Activated CD4-positive, alpha-beta T cell treated with anti-CD3 and anti-CD28 coated beads, Interleukin-2, amount 50 U/mL, for 4 hours (primary cell): ENCODE results near the gene LAMC1.

ENCODE experiments used
- DNase-seq, 2 experiments: peaks; one replicate each; pipeline ENCODE4 v3.0.0-alpha.2; 2020

LAMC1 gene

DNA sequence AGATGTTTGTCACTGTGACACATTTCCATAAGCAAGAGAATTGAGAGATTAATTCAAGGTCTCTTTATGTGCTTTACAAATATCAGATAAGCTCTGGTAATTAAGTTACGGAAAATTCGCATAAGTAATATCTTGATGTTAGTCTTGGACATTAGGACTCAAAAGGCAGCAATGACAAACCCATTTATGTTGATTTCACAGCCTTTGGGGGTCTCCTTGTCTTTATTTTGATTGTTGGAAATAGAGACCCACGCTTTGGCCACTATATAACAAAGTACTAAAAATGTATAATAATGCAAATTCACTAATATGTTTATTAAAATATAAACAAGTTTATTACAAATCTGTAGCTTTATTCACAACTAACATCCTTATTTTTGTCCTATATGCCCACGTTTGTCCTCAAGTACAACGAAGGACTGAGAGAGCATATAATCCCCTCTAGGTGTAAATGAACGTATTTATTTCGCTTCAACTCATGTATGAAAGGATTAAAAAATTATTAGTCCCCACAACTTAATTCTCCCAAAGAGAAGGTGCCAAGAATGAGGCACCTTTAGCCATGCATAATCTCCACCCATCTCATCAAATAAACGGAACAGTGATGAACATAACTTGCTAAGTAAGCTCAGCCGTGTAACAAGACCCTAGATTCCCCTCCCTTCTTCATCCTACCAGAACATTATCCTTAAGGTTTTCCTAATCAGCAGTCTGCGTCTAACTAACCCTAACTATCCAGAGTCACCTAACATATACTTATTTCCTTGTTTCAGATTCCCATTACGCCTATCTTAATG lies 1.6 kb upstream of the LAMC1 start:
- DNase-seq, result no peak

DNA sequence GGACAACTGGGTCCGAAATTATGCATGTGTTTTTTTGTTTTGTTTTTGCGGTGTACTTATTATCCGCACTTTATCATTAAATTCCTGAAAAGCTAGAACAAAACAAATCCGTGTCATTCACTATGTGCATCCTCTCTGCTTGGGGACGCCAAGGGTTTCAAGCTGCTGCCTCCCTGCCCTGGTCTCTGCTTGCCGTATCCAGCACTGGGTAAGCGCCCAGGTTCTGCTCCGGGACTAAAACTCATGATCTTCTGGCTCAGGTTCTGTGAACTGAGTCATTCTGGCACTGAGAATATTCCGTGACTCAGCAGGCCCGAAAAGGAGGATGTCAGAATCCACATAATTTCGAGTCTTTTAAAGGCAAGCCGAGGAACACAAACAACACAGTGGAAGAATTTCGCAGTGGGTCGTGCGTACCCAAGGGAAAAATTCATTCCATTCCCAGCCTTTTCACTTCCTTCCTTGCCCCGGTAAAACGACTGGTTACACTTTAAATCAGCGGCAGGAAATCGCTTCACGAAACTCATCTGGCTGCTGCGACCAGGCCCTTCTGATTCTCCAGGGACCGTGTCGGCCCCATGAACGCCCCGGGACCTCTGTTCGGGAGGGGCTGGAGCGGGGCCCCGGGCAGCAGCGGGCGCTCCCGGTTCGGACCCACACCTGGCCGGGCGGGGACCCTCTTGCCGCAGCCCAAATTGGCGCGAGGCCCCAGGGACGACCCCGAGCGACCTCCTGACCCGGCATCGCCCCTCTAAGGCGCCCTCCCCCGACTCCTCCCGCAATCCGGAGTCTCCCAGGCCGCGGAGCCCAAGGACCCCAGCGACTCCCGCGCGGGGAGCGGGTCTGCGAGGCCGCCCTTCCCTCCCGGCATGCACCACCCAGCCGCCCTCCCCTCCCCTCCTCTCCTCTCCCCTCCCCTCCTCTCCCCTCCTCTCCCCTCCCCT lies 746 bp upstream of the LAMC1 start:
- DNase-seq, result peak in 1 of 2 experiments; percentile 6

DNA sequence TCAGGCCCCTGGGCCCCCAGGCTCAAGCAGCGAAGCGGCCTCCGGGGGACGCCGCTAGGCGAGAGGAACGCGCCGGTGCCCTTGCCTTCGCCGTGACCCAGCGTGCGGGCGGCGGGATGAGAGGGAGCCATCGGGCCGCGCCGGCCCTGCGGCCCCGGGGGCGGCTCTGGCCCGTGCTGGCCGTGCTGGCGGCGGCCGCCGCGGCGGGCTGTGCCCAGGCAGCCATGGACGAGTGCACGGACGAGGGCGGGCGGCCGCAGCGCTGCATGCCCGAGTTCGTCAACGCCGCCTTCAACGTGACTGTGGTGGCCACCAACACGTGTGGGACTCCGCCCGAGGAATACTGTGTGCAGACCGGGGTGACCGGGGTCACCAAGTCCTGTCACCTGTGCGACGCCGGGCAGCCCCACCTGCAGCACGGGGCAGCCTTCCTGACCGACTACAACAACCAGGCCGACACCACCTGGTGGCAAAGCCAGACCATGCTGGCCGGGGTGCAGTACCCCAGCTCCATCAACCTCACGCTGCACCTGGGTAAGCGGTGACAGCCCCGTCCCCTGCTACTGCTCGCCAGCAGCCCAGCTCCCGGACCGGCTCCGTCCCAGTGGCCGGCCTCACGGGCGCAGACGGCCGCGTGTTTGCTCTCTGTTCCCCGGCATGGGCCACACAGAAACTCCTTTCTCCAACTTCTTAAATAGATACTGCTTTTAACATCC lies 539 bp downstream of the LAMC1 start:
- DNase-seq, result peak in 1 of 2 experiments; percentile 0

DNA sequence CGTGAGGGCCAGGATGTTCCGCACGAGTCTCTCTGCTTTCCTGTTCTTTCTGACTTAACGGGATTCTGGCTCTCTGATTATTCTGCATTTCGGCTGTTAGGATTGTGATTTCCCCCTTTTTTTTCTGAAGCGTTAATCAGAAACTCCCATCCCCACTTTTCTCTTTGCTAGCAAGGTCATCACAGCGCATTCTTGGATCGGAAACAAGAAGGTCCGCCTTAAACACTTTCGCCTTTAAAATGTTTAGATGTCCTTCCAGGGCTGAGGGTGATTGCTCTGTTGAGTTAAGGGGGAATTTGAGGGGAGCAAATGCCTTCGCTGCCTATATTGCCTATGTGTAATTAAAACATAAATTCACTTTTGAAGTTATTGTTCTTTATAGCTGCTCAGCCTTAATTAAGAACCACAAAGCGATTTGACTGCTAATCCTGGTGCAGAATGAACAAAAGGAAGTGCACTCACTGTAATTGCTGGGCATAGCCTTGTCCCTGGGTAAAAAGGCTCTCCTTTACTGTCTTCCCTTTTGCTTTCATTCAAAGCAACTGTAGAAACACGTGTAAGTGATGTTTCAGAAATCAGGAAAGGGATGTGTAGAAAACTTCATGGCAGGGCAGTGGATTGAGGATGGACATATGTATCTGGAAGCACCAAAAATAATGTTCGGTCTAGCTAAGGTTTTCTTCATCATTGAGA lies 1.2 kb downstream of the LAMC1 start:
- no peak for DNase-seq

DNA sequence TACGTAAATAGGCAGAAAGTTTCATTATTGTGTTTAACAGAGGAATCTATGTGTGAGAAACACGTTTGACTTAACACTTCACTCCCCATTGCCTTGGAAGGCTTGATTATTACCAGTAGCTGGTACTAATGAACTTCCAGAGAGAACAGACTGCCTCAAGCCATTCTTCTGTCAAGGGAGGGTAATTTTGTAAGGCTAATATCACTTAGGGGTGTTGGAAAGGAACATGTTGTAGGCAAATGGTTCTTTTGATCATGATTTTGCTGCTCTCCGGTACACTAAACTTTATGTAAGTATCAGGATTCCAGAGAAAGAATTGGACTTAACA lies 1.8 kb downstream of the LAMC1 start:
- no peak for DNase-seq

DNA sequence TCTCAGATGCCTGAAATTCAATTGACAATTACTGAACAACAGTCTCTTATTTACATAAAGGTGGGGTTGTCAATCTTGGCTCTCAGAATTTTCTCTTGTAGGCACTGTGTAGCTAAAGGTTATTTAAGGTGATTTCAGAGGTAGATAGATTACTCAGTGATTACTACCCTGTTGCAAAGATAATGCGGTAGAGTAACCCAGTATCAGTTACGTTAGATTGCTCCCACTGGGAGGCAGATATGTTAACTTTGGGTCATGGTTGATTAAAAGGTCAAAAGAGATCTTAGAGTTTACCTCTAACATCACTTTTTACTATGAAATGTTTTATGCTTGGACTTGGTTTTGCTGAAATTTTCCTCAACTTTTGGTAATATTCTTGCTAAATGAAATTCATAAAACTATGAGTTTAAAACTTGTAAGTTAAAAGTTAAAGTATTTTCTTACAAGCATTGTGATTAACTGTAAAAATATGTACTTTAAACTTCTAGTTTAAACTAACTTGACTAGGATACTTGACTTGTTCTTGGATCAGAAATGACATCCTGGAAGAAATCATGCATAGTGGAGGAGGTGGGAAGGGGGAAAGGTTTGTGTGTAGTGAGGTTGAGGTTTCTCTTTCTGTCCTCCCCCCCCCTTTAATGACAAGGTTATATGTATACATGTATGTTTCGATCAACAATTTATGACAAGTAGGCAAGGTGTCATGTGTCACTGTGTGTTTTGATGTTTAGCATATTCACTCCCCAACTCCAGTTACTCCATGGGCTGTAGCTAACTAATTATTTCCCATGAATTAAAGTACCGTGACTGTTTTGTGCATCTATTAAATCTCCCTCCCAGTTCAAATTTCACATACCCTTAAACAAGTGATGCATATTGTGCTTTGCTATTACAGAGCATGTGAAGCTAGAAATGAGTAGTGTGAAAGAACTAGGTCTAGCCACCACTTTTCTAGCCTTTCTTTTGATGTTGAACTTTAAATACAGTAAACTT lies 2.9 kb downstream of the LAMC1 start:
- no peak for DNase-seq

DNA sequence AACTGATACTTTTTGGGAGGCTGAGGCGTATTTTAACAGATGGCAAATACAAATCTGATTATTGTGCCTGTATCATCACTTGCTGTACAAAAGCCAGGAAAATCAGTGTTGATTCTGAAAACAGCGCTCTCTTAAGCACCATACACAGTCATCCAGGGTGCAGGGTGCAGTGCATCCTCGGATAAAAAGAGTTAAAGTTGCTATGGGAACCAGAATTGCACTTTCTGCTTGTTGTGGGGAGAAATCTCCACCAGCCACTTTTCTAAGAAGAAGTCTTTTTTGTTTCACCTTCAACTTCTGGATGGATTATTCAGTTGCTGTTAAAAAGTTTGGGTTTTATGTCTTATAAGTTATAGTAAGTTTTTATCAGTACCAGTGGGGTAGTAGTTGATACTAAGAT lies 3.8 kb downstream of the LAMC1 start:
- DNase-seq, result no peak

DNA sequence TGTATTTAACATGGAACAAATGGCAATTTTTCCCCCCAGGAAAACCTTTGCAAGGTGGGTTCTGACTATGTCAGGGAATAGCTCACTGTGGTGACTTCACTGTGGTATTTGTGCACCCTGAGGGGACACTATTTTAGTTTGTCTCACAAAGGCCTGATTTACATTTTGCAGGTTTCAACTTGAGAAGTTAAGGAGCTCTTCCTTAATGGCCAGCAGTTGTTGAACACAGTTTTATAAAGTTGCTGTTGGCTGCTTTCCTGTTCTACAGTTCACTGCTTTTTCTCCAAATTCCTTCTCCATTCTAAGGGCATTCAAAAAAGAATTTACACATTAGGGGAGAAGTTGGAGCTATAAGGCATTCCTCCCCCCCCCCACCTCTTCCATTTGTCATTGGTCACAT lies 4.6 kb downstream of the LAMC1 start:
- DNase-seq, result no peak

DNA sequence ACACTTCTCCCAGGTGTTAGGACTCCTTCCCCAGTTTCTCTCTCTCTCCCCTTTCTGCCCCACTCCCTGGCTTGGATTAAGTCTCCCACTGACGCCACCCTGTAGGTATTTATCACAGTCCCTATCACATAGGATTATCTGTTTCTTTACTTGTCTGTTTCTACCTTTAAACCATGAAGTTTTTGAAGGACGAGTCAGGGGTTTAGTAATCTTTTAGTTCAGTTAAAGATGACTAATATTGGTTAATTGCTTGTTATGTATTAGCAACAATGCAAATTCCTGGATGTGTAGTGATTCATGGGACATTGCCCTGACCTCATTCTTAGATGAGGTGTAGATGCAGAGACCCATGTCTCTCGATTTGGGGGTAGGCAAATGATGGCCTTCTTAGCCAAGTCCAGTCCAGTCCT lies 6.4 kb downstream of the LAMC1 start:
- no peak for DNase-seq

DNA sequence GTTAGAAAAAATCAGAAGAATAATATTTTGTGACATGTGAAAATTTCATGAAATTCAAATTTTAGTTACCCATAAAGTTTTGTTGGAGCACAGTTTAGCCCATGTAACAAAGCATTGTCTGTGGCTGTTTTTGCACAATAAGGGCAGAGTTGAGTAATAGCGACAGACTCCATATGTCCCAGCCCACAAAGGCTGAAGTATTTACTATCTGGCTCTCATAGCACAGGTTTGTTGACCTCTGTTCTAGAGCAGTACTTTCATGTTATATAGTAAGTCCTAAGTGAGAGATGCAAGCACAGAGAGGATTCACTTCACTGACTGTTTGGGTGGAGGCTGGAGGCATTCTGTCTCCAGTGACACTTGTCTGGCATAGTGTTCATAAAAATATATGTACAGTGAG lies 6.8 kb downstream of the LAMC1 start:
- no peak for DNase-seq

DNA sequence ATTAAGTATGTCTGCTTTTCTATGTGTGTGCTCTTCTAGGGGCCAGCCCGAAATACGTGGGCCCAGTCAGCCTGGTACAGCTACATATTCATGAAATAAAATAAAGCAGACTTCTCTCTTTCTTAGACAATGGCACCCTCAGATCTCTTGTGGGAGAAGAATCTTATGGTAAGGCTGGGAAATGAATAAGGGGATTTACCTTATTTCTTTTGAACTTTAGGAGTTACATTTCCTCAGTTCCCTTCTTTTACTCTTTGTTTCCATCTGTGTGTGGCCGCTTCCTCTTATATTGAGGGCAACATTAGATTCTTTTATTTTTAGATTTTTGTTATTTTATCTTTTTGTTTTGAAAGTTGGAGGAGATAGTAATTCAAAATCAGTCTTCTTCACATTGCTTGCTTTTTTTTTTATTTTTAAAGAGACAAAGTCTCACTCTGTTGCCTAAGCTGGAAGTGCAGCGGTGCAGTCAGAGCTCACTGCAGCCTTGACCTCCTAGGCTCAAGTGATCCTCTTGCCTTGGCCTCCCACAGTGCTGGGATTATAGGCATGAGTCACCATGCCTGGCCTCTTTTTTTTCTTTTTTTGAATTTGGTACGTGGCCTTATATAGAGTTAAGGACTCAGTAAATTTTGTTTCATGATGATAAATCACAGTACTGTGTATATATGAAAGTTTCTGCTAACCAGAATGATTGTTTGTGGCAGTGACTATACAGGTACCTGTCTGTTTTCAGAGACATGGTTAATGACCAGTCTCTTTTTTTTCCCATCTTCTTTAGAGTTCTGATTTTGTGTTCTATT lies 9.1 kb downstream of the LAMC1 start:
- no peak for DNase-seq

DNA sequence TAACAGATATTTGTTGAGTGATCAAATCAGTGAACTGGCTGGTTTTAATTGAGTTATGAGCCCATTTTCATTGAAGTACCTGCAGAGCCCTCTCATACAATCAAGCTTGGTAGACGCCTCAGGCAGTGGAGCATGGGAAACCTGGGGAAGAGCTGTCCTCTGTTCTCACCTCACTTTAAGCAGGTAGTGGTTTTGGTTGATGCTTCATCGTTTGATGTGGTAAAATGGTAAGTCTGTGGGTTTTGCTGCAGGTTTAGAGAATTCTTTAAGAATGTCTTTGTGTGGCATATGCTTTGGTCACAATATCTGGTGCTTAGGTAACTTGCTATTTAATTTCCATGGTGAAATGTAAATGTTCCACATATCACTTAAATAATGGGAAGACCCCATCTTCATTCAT lies 10.0 kb downstream of the LAMC1 start:
- DNase-seq, result no peak

DNA sequence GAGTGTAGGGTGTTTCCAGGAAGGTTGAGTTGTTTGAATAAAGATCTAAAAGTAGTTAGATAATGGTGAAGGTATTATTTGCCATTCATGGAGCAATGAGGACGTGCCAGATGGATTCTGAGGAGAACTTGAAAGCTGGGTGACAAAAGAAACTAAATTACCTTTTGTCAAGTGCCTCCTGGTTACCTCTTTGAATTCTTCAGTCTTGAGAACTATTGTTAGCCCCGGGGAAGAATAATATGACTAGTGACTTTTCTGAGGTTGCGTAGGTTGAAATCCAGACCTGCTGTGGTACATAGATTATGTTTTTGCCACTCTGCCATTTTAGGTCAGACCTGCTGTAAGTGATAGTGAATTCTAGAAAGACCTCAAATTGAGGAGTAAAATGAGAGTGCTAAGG lies 11.5 kb downstream of the LAMC1 start:
- no peak for DNase-seq

DNA sequence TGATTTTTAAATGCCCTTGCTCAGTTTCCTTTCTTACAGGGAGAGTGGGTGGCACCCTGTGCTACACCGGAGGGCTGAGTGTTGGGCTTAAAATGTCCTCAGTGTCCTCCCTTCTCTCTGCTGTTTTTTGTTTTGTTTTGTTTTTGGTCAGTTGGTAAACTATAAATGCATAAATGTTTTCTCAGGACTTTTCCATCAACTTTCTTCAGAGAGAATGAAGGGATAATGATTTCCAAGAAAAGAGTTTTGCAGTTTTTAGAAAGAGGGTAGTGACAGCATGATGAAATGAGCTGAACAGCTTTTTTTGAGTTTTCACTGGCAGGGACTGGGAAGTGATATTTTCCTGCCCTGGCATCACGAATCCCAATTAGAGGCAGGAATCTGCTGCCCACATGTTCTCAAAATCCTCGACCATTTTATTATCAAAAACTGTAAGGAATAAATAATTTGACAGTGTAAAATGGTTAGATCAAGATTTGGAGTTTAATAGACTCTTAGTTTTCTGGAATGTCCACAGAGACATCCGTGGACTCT lies 15.2 kb downstream of the LAMC1 start:
- no peak for DNase-seq

DNA sequence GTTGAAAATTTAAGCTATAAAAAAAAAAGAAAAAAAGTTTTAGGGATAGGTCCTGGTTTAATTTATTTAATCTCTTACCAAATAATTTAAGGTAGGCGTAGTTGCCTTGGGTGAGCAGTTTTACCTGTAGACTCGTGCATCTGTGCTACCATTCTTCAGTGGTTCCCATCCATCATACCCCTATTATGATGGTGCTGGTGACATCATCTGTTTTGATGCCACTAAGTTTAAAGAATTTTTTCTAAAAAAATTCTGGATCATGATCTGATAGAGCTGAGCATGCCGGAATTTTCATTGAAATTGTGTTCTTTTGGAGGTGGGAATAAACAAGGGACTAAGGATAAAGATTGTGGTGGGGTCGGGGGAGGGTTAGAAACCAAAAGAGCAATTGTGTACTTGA lies 15.7 kb downstream of the LAMC1 start:
- no peak for DNase-seq

DNA sequence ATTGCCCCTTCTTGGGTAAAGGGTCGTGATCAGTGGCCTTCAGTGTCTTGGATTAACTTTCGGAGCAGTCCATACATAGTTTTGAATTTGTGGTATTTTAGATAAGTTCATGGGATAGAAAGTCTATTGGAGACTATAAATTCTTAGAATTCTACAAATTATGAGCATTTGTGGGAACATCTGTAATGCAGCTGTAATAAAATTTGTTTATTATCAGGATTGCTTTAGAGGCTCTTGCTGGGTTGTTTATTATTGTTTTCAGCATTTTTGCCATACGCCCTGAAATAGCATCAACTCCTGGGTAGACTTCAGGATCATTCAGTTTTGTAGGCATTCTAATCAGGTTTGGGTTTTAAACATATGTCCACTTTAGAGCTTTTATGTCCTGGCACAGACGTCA lies 16.1 kb downstream of the LAMC1 start:
- no peak for DNase-seq

DNA sequence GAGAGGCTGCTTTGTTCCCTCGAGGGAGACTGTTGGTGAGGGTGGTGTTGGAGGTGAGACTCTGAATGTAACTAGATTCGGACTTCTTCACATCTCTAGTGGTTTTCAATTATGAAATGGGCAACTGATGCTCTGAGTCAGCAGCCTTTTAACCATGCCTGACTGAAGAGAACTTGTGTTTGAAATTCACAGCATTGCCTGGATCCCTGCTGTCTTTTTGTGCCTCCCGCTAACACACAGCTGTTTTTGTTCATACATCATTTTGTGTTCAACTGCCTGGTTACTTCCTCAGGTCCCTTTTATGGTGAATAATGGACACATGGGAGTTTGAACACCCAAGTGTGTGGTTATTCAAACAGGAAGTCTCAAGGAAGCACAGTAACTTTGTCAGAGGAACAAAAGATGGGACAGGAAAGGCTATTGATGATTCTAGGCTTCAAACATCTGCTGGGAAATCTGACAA lies 16.8 kb downstream of the LAMC1 start:
- no peak for DNase-seq

DNA sequence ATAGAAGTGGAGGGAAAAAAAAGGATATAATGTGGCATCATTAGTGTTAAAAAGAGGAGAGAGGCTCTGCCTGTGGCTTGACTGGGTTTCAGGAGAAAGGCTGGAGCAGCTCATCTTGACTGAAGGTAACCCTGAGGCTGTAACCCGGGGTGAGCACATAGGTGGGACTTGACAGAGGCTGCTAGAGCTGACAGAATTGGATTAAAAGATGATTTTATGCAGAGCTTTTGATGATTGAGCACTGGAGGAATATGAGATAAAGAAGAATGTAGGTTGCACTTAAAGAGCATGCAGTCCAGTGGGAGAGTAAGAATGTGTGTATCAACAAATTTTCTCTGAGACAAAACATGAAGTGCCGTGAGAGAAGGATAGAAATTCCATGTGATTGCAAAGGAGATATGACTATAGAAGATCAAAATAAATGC lies 17.3 kb downstream of the LAMC1 start:
- DNase-seq, result no peak

DNA sequence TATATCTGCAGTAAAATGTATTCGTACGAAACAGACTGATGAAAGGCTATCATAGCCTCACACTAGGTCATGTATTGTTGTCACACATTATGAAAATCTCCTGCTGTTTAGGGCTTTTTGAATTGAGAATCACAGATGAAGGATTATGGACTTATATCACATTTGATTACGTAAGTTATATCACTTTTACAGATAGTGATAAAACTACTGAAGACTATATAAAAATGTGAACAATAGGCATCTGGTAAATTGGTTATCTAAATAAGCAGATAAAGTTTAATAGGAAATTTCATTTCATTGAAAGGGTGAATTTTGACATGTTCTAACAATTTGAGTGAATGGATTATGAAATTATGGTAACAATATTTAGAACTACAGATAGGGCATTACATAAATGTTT lies 20.0 kb downstream of the LAMC1 start:
- DNase-seq, result no peak
